HT1080 (cell line): ENCODE measurements around the gene MECR. TPM values are rescaled to one million over a fixed set of nuclear protein-coding genes. Genes with fewer than 3 reads are reported as not detected.

Experiments used
- DNase-seq: peaks from one replicate; pipeline ENCODE4 v3.0.0-alpha.2; 2015; ENCODE audit warnings: low read depth
- polyA plus RNA-seq, 2 experiments: library from polyadenylated mRNA; depleted of rRNA; stranded (reverse); fragments of >200 nt; gene quantifications; 2 replicates each; pipeline ENCODE4 v1.2.3, GENCODE V29; 2015
- total RNA-seq: library from RNA; depleted of rRNA; stranded (reverse); fragments of >200 nt; shearing (Covaris generic); gene quantifications from 2 replicates; pipeline ENCODE4 v1.2.3, GENCODE V29; 2014; rRNA removed

The MECR gene, protein sequence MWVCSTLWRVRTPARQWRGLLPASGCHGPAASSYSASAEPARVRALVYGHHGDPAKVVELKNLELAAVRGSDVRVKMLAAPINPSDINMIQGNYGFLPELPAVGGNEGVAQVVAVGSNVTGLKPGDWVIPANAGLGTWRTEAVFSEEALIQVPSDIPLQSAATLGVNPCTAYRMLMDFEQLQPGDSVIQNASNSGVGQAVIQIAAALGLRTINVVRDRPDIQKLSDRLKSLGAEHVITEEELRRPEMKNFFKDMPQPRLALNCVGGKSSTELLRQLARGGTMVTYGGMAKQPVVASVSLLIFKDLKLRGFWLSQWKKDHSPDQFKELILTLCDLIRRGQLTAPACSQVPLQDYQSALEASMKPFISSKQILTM
- total RNA-seq, result 34.4 and 34.6 TPM in 2 replicates
- polyA plus RNA-seq (2015; cell fraction: cytosol; rRNA removed), result 22.9 and 32.8 TPM in 2 replicates
- polyA plus RNA-seq (2015; cell fraction: nucleus; rRNA removed), result 20.0 and 35.4 TPM in 2 replicates

DNA sequence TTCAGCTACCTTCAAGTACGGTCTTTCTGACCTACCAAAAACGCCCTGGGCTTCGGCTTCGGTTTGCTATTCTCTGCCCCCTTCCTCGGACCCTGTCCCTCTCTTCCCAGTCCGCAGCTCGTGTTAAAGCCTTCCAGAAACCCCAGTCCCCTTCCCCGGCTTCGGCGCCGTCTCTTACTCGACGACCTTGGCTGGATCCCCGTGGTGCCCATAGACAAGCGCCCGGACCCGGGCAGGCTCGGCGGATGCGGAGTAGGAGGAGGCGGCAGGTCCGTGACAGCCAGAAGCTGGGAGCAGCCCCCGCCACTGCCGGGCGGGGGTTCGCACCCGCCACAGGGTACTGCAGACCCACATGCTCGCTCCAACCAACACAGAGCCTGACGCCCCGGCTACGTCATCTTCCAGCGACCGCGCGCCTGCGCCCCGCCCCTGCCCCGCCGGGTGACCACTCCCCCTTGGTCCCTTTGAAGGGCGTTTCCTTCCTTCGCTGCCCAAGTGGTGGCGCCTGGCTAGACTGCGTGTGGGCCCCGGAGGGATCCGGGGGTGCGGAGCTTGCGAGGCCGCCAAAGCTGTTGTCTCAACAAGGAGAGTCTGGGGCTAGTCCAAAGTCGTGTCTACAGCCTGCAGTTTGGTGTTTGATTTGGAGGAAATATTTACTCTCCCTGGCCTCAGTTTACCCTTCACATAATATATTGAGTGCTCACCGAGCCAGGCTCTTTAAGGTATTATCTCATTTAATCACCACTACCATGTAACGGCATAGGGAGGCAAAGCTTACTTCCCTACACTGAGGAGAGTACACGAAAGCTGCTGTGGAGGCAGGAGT is at the start of gene MECR:
Gene MECR, minus strand, starts transcription at position 382 of the 826 bp plus-strand sequence. Its CDS starts 28 bp downstream, at position 354.
- peak; percentile 89 for DNase-seq

DNA sequence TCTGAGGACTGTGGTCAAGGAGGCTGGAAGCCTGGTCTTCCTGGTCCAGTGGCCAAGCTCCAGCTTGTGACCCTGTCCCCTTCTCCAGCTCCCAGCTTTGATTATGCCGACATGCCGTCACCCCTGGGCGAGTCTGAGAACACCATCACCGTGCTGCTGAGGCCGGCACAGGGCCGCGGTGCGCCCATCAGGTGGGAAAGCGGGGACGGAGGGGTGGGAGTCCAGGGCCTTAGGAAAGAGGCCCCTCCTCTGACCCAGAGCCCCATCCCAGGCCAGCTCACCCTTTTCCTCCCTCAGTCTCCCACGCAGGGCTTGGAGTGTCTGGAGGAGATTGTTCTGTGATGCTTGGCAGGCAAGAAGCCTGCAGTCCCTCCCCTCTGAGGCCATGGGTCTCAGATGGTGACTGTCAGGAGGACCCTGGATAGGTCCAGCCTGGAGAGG is 49.2 kb upstream of the MECR start:
- no peak for DNase-seq

DNA sequence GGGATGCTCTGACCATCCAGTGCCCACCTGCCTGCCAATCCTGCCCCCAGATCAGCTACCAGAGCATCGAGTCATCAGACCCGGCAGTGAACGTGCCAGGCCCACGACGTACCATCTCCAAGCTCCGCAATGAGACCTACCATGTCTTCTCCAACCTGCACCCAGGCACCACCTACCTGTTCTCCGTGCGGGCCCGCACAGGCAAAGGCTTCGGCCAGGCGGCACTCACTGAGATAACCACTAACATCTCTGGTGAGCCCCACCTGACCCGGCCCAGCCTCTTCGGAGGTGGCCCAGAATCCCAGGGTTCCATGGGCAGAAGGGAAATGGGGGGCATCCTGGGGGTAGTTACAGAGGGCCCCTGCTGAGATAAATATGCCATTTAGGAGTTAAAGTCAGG is 48.7 kb upstream of the MECR start:
- no peak for DNase-seq

DNA sequence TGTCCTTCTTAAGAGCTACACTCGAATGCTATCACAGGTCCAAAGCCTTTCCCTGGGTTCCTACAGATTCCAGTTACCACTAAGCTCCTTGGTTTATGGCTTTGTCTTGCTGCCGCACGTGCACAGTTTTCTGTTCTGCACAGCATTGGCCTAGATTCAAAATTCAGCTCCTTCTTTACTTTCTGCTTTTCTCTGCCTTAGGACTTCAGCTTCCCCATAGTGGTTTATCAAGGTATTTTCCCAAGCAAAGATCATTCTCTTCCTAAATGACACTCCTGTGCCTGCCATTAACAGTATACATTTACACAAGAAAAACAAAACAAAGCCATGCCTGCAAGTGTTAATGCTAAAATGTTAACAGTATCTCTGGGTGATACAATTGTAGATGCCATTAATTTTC is 47.4 kb upstream of the MECR start:
- DNase-seq, result no peak

DNA sequence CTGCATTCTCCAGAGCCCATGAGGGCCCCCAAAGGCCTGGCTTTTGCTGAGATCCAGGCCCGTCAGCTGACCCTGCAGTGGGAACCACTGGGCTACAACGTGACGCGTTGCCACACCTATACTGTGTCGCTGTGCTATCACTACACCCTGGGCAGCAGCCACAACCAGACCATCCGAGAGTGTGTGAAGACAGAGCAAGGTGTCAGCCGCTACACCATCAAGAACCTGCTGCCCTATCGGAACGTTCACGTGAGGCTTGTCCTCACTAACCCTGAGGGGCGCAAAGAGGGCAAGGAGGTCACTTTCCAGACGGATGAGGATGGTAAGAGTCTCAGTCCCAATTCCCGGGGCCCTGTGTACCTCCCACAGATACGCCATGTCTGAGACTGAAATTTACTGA is 44.7 kb upstream of the MECR start:
- no peak for DNase-seq

DNA sequence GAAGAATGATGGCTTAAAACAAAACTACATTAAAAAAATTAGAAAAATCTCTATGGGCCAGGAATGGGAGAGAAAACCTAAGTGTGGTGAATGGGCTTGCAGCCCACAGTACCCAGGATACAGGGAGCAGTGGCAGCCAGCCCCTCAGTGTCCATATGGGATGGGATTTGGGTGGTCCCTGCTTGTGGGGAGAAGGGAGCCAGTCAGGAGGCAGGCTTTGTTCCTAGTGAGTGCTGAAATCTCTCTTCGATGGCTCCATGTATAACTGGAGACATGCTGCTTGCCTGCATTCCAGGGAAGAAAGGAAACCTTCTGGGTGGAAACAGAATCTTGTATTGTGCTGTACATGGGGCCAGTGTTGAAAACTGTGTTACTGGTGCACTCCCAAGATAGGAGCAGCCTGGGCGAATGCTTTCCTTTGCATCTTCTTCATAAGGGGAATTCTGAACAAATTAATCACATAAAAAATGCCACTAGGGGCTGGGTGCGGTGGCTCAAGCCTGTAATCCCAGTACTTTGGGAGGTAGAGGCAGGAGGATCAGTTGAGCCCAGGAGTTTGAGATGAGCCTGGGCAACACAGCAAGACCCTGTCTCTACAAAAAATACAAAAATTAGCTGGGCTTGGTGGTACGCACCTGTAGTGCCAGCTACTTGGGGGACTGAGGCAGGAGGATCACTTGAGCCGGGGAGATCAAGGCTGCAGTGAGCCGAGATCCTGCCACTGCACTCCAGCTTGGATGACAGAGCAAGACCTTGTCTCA is 41.6 kb upstream of the MECR start:
- DNase-seq, result no peak

DNA sequence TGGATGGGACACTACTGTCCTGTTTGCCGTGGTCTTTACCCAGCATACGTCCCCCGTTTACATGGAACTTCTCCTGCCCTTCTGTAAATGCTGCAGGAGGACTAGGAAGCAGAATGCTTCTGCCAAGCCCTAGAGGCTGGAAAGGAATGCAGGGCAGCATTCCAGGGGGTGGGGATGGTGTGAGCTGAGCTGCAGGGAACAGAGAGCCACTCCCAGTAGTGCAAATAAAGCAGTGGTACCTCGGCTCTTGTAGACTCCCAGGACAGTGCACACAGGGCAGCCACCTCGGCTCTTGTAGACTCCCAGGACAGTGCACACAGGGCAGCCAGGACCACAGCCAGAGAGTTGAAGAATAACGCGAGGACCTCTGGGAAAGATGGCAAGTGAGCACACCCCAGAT is 41.0 kb upstream of the MECR start:
- DNase-seq, result peak; percentile 79

DNA sequence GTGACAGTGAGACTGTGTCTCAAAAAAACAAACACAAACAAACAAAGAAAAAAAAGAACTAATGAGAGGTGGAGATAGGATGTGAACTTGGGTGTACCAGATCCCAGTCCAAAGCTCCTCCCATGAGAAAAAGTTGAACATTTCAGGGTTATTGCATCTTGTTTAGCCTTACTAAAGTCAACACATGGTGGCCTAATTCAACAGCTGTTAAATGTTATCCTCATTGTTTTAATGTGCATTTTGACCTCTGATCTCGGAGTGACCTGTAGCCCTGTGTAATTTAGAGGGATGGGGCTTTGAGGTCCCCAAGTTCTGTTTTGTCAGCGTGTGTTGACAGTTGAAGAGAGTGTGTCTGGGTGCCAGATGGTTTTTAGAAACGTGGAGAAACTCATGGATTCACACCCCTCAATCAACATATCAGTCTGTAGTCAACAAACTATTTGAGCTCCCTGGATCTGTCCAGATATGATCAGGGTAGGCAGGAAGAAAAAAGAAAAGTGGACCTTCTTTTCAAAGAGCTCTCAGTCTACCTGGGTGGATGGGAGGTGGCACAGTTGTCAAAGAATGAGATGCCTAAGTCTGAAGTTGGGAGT is 40.3 kb upstream of the MECR start:
- DNase-seq, result no peak

DNA sequence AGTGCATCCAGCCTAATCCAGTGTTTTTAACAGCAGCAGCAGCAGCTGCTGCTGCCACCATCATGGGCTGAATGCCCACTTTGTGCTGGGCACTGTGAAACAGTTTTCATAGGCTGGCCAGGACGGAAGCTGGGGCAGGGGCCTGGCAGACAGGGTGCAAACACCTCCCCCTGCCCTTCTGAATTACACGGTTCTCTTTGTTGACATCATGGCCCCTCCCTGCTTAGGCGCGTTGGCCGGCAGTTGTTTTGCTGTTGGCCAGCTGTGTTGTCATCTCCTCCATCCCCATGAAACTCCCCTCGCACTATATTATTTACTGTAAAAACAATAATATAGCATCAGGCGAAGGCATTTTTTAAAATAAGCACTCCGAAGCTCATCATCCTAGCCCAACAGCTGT is 38.6 kb upstream of the MECR start:
- no peak for DNase-seq

DNA sequence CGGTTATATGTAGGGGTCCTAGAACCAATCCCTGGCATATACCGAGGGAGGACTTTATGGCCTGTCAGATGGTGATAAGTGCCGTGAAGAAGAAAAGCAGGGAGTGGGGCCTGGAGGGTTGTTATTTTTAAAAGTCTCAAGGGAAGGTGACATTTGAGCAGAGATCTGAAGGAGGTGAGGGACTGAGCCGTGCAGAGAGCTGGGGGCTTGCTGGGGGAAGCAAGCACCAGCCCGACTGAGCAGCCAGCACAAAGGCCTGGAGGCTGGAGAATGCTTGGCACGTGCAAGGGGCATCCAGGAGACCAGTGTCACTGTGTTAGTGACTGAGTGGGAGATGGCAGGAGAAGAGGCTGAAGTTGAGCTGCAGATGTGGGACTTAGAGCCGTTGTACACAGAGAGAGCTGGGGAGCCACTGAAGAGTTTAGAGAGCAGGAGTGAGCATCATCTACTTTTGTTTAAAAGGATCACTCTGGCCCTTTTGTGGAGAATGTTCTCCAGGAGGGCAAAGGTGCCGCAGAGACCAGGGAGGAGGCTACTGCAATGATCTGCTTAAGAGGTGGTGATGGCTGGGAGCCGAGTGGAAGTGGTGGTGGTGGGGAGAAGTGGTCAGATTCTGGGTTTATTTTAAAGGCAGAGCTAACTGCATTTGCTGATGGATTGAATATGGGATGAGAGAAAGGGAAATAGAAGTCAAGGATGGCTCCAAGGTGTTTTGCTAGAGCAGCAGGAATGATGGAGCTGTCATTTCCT is 36.8 kb upstream of the MECR start:
- no peak for DNase-seq

DNA sequence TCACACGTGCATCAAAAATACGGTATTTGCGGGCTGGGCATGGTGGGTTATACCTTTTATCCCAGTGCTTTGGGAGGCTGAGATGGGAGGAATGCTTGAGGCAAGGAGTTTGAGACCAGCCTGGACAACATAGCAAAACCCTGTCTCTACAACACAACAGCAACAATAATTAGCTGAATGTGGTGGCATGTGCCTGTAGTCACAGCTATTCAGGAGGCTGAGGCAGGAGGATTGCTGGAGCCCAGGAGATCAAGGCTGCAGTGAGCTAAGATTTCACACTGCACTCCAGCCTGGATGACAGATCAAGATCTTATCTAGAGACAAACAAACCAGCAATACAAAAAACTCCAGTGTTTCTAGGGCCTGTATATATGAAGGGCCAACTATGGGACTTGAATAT is 36.2 kb upstream of the MECR start:
- DNase-seq, result no peak

DNA sequence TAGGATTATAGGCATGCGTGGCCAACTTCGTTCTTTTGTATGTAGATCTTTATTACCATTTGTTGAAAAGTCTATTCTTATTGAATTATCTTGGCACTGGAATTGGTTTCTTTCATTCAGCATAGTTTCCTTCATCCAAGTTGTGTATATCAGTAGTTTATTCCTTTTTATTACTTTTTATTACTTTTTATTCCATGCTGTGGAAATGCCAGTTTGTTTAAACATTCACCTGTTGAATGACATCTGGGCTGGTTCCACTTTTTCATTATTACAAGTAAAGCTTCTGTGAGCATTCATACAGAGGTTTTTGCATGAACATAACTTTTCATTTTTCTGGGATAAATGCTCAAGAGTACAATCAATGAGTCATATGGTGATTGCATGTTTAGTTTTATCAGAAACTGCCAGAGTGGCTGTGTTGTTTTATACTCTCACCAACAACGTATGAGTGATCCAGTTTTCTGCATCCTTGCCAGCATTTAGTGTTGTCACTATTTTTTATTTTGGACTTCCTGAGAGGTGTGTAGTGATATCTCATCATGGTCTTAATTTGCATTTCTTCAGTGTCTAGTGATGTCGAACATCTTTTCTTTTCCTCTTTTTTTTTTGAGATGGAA is 34.1 kb upstream of the MECR start:
- peak; percentile 16 for DNase-seq

DNA sequence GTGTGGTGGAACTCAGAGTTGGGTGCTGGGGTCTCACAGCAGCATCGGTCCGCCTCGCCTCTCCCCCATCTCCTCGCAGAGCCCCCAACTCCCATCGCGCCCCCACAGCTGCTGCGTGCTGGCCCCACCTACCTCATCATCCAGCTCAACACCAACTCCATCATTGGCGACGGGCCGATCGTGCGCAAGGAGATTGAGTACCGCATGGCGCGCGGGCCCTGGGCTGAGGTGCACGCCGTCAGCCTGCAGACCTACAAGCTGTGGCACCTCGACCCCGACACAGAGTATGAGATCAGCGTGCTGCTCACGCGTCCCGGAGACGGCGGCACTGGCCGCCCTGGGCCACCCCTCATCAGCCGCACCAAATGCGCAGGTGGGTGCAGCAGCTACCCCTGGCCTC is 29.8 kb upstream of the MECR start:
- DNase-seq, result no peak

DNA sequence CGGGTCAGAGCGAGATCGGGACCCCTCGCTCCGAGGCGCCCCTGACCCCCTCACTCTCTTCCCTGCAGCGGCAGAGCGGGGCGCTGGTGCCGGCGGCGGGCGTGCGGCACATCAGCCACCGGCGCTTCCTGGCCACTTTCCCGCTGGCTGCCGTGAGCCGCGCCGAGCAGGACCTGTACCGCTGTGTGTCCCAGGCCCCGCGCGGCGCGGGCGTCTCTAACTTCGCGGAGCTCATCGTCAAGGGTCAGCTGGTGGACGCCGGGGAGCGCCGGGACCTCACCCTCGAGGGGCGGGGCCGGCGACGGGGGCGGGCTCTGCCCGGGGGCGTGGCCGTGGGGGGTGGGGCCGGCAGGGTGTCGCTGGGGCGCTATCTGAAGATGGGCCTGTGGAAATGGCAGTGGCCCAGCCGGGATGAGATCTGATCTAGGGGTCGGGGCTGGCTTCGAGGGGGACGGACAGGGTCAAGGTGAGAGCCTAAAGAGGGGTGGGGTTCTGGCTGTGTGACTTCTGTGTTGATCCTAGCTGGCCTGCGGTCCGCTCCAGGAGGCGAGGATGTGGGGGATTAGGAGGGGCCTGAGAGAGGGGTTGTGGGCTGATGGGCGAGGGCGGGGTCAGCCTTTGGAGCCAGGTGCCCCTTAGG is 29.2 kb upstream of the MECR start:
- DNase-seq, result no peak

DNA sequence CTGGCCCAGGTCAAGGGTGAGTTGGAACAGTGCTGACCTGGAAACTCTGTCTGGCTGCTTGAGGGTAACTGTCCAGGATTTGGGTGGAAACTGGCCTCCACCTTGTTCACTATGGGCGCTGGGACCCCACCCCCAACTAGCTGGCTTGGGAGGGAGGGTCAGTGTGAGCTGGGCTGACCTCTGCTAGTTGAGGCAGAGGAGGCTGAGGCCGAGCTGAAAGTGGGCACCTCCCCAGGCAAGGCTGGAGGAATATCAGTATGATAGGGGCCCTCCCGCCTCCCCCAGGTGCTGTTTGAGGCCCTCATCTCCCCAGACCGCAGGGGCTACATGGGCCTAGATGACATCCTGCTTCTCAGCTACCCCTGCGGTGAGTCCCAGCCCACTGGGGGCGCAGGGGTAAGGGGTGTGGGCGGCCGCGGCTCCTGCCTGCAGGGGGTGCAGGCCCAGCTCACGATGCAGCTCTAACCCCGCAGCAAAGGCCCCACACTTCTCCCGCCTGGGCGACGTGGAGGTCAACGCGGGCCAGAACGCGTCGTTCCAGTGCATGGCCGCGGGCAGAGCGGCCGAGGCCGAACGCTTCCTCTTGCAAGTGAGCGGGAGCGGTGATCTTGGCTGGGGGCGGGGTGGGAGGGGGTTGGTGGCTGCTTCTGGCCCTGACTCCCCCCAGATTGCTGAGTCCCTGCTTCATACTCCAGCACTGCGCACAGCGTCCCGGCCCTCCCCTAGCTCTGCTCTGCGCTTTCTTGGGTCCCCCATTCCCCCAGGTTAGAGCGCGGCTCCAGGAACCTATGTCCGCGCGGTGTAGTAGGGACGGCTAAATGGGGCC is 28.5 kb upstream of the MECR start:
- DNase-seq, result no peak

DNA sequence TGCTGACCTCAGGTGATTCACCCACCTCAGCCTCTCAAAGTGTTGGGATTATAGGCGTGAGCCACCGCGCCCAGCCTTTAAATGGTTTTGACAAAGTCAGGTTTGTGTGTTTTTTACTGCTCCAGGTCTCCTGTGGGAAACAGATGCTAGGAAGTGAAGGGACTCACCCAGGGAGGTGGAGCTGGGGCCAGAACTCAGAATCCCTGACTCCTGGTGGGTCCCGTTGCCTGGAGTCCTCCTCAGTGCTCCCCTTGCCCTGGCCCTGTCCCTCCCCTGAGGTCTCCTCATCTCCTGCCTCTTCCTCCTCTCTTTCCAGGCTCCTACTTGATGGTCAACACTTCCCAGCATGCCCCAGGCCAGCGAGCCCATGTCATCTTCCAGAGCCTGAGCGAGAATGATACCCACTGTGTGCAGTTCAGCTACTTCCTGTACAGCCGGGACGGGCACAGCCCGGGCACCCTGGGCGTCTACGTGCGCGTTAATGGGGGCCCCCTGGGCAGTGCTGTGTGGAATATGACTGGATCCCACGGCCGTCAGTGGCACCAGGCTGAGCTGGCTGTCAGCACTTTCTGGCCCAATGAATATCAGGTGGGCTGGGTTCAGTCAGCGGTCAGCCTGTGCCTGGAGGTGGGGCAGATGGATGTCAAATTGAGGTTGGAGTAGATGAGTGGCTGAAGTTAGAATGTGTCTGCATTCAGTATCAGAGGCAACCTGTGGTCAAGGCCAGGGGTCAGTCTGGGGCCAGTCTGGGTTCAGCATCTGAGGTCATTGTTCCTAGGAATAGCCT is 27.6 kb upstream of the MECR start:
- DNase-seq, result no peak

DNA sequence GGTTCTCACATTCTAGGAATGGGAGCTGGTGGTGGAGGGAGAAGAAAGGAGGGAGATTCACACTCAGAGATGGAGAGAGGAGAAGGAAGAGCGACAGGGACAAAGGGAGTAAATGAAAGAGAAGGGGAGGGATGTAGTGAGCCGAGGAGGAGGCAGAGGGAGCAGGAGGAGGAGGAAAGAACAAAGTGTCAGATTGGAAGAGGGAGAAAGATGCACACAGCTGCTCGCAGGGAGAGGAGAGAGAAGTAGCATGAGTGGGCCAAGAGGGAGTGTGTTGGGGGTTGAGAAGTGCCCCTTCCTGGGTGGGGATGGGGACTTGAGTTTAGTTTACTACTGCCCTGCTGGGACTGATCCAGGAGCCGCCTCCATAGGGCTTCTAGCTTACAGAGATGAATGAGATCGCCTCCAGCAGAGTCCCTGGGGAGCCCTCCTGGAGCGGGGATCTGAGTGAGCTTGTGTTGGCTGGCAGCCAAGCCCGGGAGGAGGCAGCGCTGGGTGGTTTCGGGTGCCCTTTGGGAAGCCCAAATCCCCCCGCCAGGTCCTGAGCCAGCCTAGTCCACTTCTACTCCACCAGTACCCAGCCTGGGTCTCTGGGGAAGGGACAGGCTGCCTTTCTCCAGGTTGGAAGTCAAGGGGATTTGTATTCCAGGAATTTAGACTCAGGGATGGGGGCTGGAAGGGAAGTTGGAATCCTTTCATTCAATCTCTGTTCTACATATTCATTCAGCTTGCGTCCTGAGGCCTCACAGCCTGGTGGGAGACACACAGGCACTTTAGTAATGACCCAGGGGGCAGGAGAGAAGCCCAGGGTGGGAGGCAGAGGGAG is 26.5 kb upstream of the MECR start:
- no peak for DNase-seq
